IMR-90 (cell line): Measurements from ENCODE around the gene NLE1. TPM values are rescaled to one million over a fixed set of nuclear protein-coding genes. Genes with fewer than 3 reads are reported as not detected.

Experiments used
- ATAC-seq: fragments of 200-7000 bp; cut with Tn5 transposase; 2 replicates; pipeline ENCODE4 v1.9.1; 2020; ENCODE audit warnings: low read depth, mild to moderate bottlenecking, moderate library complexity
- BruUV-seq: library from RNA; stranded (reverse); fragments of 400-500 nt; replicated peaks from 2 replicates; lab custom pipeline; 2021; lab: Mats Ljungman, UMichigan
- CTCF ChIA-PET: fragments of 300-600 bp; formaldehyde crosslinking; extraction: SDS; loops from one replicate; lab custom pipeline; 2021; ENCODE audit warnings: antibody characterized with exemption; lab: Yijun Ruan, JAX
- POLR2A ChIA-PET: fragments of 300-600 bp; sonication (Branson Sonifier 250); formaldehyde crosslinking; loops from one replicate; lab custom pipeline; 2022; ENCODE audit warnings: antibody characterized with exemption; ENCODE audit not compliant: unreplicated experiment; lab: Charles Lee
- DNase-seq: peaks from one replicate; pipeline ENCODE4 v3.0.0; 2013
- H2AFZ ChIP-seq: replicated peaks from 2 replicates; pipeline ENCODE3; 2013; ENCODE audit warnings: low read length, mild to moderate bottlenecking; ENCODE audit not compliant: poor library complexity
- H2AK5ac ChIP-seq: 2 replicates; pipeline ENCODE4 v1.6.1; 2013; ENCODE audit warnings: low read depth, low read length, inconsistent platforms
- H2AK9ac ChIP-seq: replicated peaks from 2 replicates; pipeline ENCODE3; 2013; ENCODE audit warnings: mild to moderate bottlenecking, low read depth, low read length, moderate library complexity; ENCODE audit not compliant: poor library complexity
- H2BK120ac ChIP-seq: 2 replicates; pipeline ENCODE4 v1.6.1; 2013; ENCODE audit warnings: low read depth, low read length, inconsistent platforms
- H2BK15ac ChIP-seq: 3 replicates; pipeline ENCODE4 v1.6.1; 2013; ENCODE audit warnings: low read depth, low read length, inconsistent platforms
- H2BK20ac ChIP-seq: 2 replicates; pipeline ENCODE4 v1.6.1; 2013; ENCODE audit warnings: low read depth, mild to moderate bottlenecking, inconsistent platforms, low read length, moderate library complexity
- H2BK5ac ChIP-seq: 2 replicates; pipeline ENCODE4 v1.6.1; 2013; ENCODE audit warnings: mild to moderate bottlenecking, low read depth, low read length, inconsistent platforms; ENCODE audit not compliant: poor library complexity, severe bottlenecking
- H3K14ac ChIP-seq: replicated peaks from 2 replicates; pipeline ENCODE4 v1.6.1; 2013; ENCODE audit warnings: low read depth, low read length, inconsistent platforms
- H3K18ac ChIP-seq: 2 replicates; pipeline ENCODE4 v1.6.1; 2013; ENCODE audit warnings: low read depth, low read length, control low read depth
- H3K23ac ChIP-seq: 2 replicates; pipeline ENCODE4 v1.6.1; 2013; ENCODE audit warnings: low read depth, low read length, inconsistent platforms
- H3K27ac ChIP-seq: 2 replicates; pipeline ENCODE4 v1.5.1; 2013; ENCODE audit warnings: mild to moderate bottlenecking, control low read depth, low read length; ENCODE audit not compliant: insufficient read depth
- H3K27me3 ChIP-seq: 2 replicates; pipeline ENCODE4 v1.6.1; 2013; ENCODE audit warnings: low read length; ENCODE audit not compliant: control insufficient read depth, insufficient read depth
- H3K36me3 ChIP-seq: 2 replicates; pipeline ENCODE4 v1.6.1; 2013; ENCODE audit warnings: low read length, mixed read lengths; ENCODE audit not compliant: control insufficient read depth, insufficient read depth
- H3K4ac ChIP-seq: 2 replicates; pipeline ENCODE4 v1.6.1; 2013; ENCODE audit warnings: low read depth, low read length, inconsistent platforms
- H3K4me1 ChIP-seq: 2 replicates; pipeline ENCODE4 v1.6.1; 2013; ENCODE audit warnings: low read length, mixed read lengths; ENCODE audit not compliant: control insufficient read depth, insufficient read depth
- H3K4me2 ChIP-seq: 2 replicates; pipeline ENCODE4 v1.6.1; 2013; ENCODE audit warnings: low read depth, mild to moderate bottlenecking, control low read depth, low read length, moderate library complexity
- H3K4me3 ChIP-seq: 2 replicates; pipeline ENCODE4 v1.5.1; 2013; ENCODE audit warnings: low read depth, mild to moderate bottlenecking, control low read depth, low read length, moderate library complexity; ENCODE audit not compliant: insufficient read depth
- H3K56ac ChIP-seq: 2 replicates; pipeline ENCODE4 v1.6.1; 2013; ENCODE audit warnings: low read length, inconsistent platforms; ENCODE audit not compliant: insufficient read depth; ENCODE audit errors: extremely low read depth
- H3K79me1 ChIP-seq, 2 experiments: 2 replicates each; pipeline ENCODE4 v1.6.1; 2013; ENCODE audit warnings: low read length in 2 of 2, inconsistent platforms in 1 of 2, low read depth in 1 of 2
- H3K9ac ChIP-seq: 2 replicates; pipeline ENCODE4 v1.6.1; 2013; ENCODE audit warnings: low read depth, low read length, control low read depth
- H3K9me1 ChIP-seq: 2 replicates; pipeline ENCODE4 v1.6.1; 2013; ENCODE audit warnings: low read length, inconsistent platforms; ENCODE audit not compliant: insufficient read depth
- H3K9me3 ChIP-seq: 2 replicates; pipeline ENCODE4 v1.6.1; 2013; ENCODE audit warnings: low read length; ENCODE audit not compliant: control insufficient read depth, insufficient read depth
- H4K20me1 ChIP-seq: 2 replicates; pipeline ENCODE4 v1.6.1; 2013; ENCODE audit warnings: low read length, inconsistent platforms; ENCODE audit not compliant: insufficient read depth
- H4K5ac ChIP-seq: 2 replicates; pipeline ENCODE4 v1.6.1; 2013; ENCODE audit warnings: mild to moderate bottlenecking, low read depth, low read length, control low read depth
- H4K8ac ChIP-seq, 2 experiments: 2 replicates each; pipeline ENCODE4 v1.6.1; 2013; ENCODE audit warnings: low read depth in 2 of 2, low read length in 2 of 2, control low read depth in 1 of 2, inconsistent platforms in 1 of 2
- H4K91ac ChIP-seq: 2 replicates; pipeline ENCODE4 v1.6.1; 2013; ENCODE audit warnings: low read depth, low read length, inconsistent platforms; ENCODE audit not compliant: insufficient read depth
- BHLHE40 ChIP-seq: fragments of 150-350 bp; IDR thresholded peaks from 2 replicates; pipeline ENCODE4 v1.6.1; 2016; ENCODE audit warnings: mild to moderate bottlenecking, low read depth, low read length
- CEBPB ChIP-seq: IDR thresholded peaks from 2 replicates; pipeline ENCODE4 v1.6.1; 2012; ENCODE audit warnings: low read depth, low read length, improper control_type of control experiment
- CHD1 ChIP-seq: IDR thresholded peaks from 2 replicates; pipeline ENCODE4 v1.6.1; 2012; ENCODE audit warnings: low read depth, low read length, improper control_type of control experiment
- CTCF ChIP-seq: conservative IDR thresholded peaks from 2 replicates; pipeline ENCODE4 v1.5.1; 2012; ENCODE audit warnings: mild to moderate bottlenecking, low read depth, low read length, improper control_type of control experiment
- ELK1 ChIP-seq: fragments of 150-350 bp; IDR thresholded peaks from 2 replicates; pipeline ENCODE4 v1.6.1; 2016; ENCODE audit warnings: low read depth, mild to moderate bottlenecking, low read length, moderate library complexity, borderline replicate concordance
- FOS ChIP-seq: fragments of 150-350 bp; IDR thresholded peaks from 2 replicates; pipeline ENCODE4 v1.6.1; 2016; ENCODE audit warnings: low read depth, low read length
- MAFK ChIP-seq: IDR thresholded peaks from 2 replicates; pipeline ENCODE4 v1.6.1; 2012; ENCODE audit warnings: low read depth, low read length, improper control_type of control experiment
- MAZ ChIP-seq: IDR thresholded peaks from 2 replicates; pipeline ENCODE4 v1.6.1; 2012; ENCODE audit warnings: low read depth, mild to moderate bottlenecking, low read length, improper control_type of control experiment, moderate library complexity, borderline replicate concordance
- MXI1 ChIP-seq: IDR thresholded peaks from 2 replicates; pipeline ENCODE4 v1.6.1; 2012; ENCODE audit warnings: low read depth, mild to moderate bottlenecking, low read length, moderate library complexity, borderline replicate concordance
- NFE2L2 ChIP-seq: fragments of 150-350 bp; IDR thresholded peaks from 2 replicates; pipeline ENCODE4 v1.6.1; 2016; ENCODE audit warnings: low read depth, mild to moderate bottlenecking, low read length
- POLR2A ChIP-seq: IDR thresholded peaks from 2 replicates; pipeline ENCODE4 v1.6.1; 2012; ENCODE audit warnings: mild to moderate bottlenecking, low read depth, low read length
- RAD21 ChIP-seq: IDR thresholded peaks from 2 replicates; pipeline ENCODE4 v1.6.1; 2012; ENCODE audit warnings: low read length, improper control_type of control experiment
- RCOR1 ChIP-seq: IDR thresholded peaks from 2 replicates; pipeline ENCODE4 v1.6.1; 2012; ENCODE audit warnings: mild to moderate bottlenecking, low read length, improper control_type of control experiment; ENCODE audit not compliant: insufficient replicate concordance
- RFX5 ChIP-seq: IDR thresholded peaks from 2 replicates; pipeline ENCODE4 v1.8.0; 2012; ENCODE audit warnings: low read depth, mild to moderate bottlenecking, low read length, moderate library complexity
- SMC3 ChIP-seq: fragments of 150-350 bp; IDR thresholded peaks from 2 replicates; pipeline ENCODE4 v1.6.1; 2016; ENCODE audit warnings: low read depth, mild to moderate bottlenecking, antibody characterized with exemption, low read length, moderate library complexity
- USF2 ChIP-seq: fragments of 150-350 bp; IDR thresholded peaks from 2 replicates; pipeline ENCODE4 v1.6.1; 2017; ENCODE audit warnings: mild to moderate bottlenecking, antibody characterized with exemption, low read length, low read depth
- WGBS, 2 experiments: methylation state at CpG; one replicate each; pipeline versions ENCODE4 v1.1.5 to v1.1.7; 2013; ENCODE audit warnings: missing lambda C conversion rate in 2 of 2; ENCODE audit not compliant: insufficient read length in 1 of 2; ENCODE audit errors: extremely low coverage in 2 of 2; 5-methylcytosine and 5-hydroxymethylcytosine counted together
- dilution Hi-C: fragments of 300-500 bp; cut with HindIII; formaldehyde crosslinking; loops from one replicate; pipeline ENCODE4 v1.14.3; 2018; ENCODE audit warnings: low sequenced_read_pairs; ENCODE audit not compliant: unreplicated experiment
- in situ Hi-C: fragments of 300-500 bp; cut with MboI; formaldehyde crosslinking; loops from 3 replicates; pipeline ENCODE4 v1.14.3; 2019; ENCODE audit warnings: low sequenced_read_pairs, inconsistent platforms, mixed read lengths
- intact Hi-C: fragments of 100-400 bp; cut with micrococcal nuclease; formaldehyde crosslinking; loops from 2 replicates; pipeline ENCODE4 v1.10.0; 2022
- polyA plus RNA-seq, 3 experiments: library from polyadenylated mRNA; depleted of rRNA; stranded (reverse); fragments of >200 nt; gene quantifications; 2 replicates each; pipeline ENCODE4 v1.2.3, GENCODE V29; 2012; ENCODE audit warnings: low replicate concordance in 1 of 3
- total RNA-seq: library from RNA; depleted of rRNA; stranded (reverse); fragments of >200 nt; gene quantifications from 2 replicates; pipeline ENCODE4 v1.2.3, GENCODE V29; 2012

The NLE1 gene
- total and polyA plus RNA-seq, 2 of the 4 experiments (the other 2 are of a cell fraction): 18.6 to 23.7 TPM

- no peaks in the 10 kb centered on the region for H3K9me3 ChIP-seq
- H3K4ac ChIP-seq: no peak overlapping the region
- H2BK20ac ChIP-seq: no peak overlapping the region
- H2AK9ac ChIP-seq: no peak overlapping the region
- H3K14ac ChIP-seq: no peak overlapping the region
- H4K20me1 ChIP-seq: no peaks in the 10 kb centered on the region
- peaks cover 4% of the 10 kb centered on the region; the same call in 1 of the 2 replicates for H3K4me1 ChIP-seq
- no peak overlapping the region for H3K4me2 ChIP-seq
- POLR2A ChIA-PET: no interaction called here
- no peaks in the 10 kb centered on the region for H3K36me3 ChIP-seq
- no TSS peak for BruUV-seq
- H4K91ac ChIP-seq: no peak overlapping the region
- intact Hi-C loops: no loop called here
- H2AFZ ChIP-seq: no peak overlapping the region
- TF ChIP-seq CEBPB: no peak
- TF ChIP-seq CHD1: no peak
- no peak for TF ChIP-seq FOS
- TF ChIP-seq ELK1: no peak
- no peak for TF ChIP-seq MXI1
- TF ChIP-seq SMC3: no peak
- TF ChIP-seq MAFK: no peak
- TF ChIP-seq USF2: no peak
- TF ChIP-seq RAD21: no peak
- no peak for TF ChIP-seq BHLHE40
- no peak for TF ChIP-seq RCOR1
- no peak for TF ChIP-seq RFX5
- no peak for TF ChIP-seq CTCF
- TF ChIP-seq MAZ: no peak
- TF ChIP-seq NFE2L2: no peak
- TF ChIP-seq POLR2A: no peak
- peaks cover 25% of the 10 kb centered on the region for H3K27me3 ChIP-seq
- ATAC-seq (no peak), DNase-seq (no peak)
- no peak overlapping the region for H3K9ac ChIP-seq
- H4K8ac ChIP-seq: no peak overlapping the region
- 0 out of 2 replicates have a peak, but pooled peaks cover 5% of the 10 kb centered on the region for H3K9me1 ChIP-seq
- H3K56ac ChIP-seq: no peak overlapping the region
- no peaks in the 10 kb centered on the region for H3K79me1 ChIP-seq
- no peak overlapping the region for H2BK120ac ChIP-seq
- dilution Hi-C loops: no loop called here
- CTCF ChIA-PET: no interaction called here
- H2AK5ac ChIP-seq: no peak overlapping the region
- no peak overlapping the region for H2BK5ac ChIP-seq
- no peak overlapping the region for H3K4me3 ChIP-seq
- H2BK15ac ChIP-seq: no peak overlapping the region
- 96% methylated on average over 5 of the region's 7 CpGs; no CpG with 5 or more reads in 1 of the 2 experiments for WGBS, 2 experiments
- H3K23ac ChIP-seq: no peak overlapping the region
- no peak overlapping the region for H3K27ac ChIP-seq
- no peak overlapping the region for H3K18ac ChIP-seq
- in situ Hi-C loops: no loop called here
- no peak overlapping the region for H4K5ac ChIP-seq
These were observed 21.8 kb upstream of the NLE1 start for GRCh38 chr17:35163886-35164285.
